WTC11 (cell line): Measurements from ENCODE around the gene PLIN1. TPM values are rescaled to one million over a fixed set of nuclear protein-coding genes. Genes with fewer than 3 reads are reported as not detected.

ENCODE experiments used
- ATAC-seq: fragments of 200-7000 bp; cut with Tn5 transposase; 2 replicates; pipeline ENCODE4 v1.10.0; 2021; ENCODE audit warnings: mild to moderate bottlenecking, moderate library complexity
- CTCF ChIA-PET: fragments of 300-600 bp; sonication (Branson Sonifier 250); formaldehyde crosslinking; loops from one replicate; lab custom pipeline; 2021; ENCODE audit warnings: antibody characterized with exemption; lab: Charles Lee
- POLR2A ChIA-PET: fragments of 350-600 bp; sonication (Branson Sonifier 250); formaldehyde crosslinking; loops from one replicate; lab custom pipeline; 2021; ENCODE audit warnings: antibody characterized with exemption; lab: Charles Lee
- DNase-seq: peaks from one replicate; pipeline ENCODE4 v3.0.0; 2021; ENCODE audit warnings: low spot score
- H3K27ac Mint-ChIP-seq: 2 replicates; pipeline ENCODE4 v1.8.0; 2021; ENCODE audit warnings: mixed read lengths
- H3K27me3 Mint-ChIP-seq: 2 replicates; pipeline ENCODE4 v1.8.0; 2021; ENCODE audit warnings: low read depth, mild to moderate bottlenecking, moderate library complexity, mixed read lengths
- H3K36me3 Mint-ChIP-seq: 2 replicates; pipeline ENCODE4 v1.8.0; 2021; ENCODE audit warnings: mixed read lengths
- H3K4me1 Mint-ChIP-seq: 2 replicates; pipeline ENCODE4 v1.8.0; 2022; ENCODE audit warnings: mixed read lengths
- H3K4me3 Mint-ChIP-seq: 2 replicates; pipeline ENCODE4 v1.8.0; 2021; ENCODE audit warnings: mild to moderate bottlenecking, moderate library complexity, mixed read lengths
- H3K9me3 Mint-ChIP-seq: 2 replicates; pipeline ENCODE4 v1.8.0; 2021; ENCODE audit warnings: mixed read lengths
- ARID4B ChIP-seq: sonication (generic); formaldehyde crosslinking; IDR thresholded peaks from 2 replicates; pipeline ENCODE4 v1.8.0; 2023; ENCODE audit warnings: missing genetic modification reagents, mild to moderate bottlenecking, borderline replicate concordance
- E2F4 ChIP-seq: sonication (generic); formaldehyde crosslinking; IDR thresholded peaks from 2 replicates; pipeline ENCODE4 v1.8.1; 2022; ENCODE audit warnings: low read depth, mild to moderate bottlenecking, moderate library complexity, missing genetic modification reagents, borderline replicate concordance
- ELF4 ChIP-seq: sonication (generic); formaldehyde crosslinking; IDR thresholded peaks from 2 replicates; pipeline ENCODE4 v1.8.1; 2022; ENCODE audit warnings: low read depth, mild to moderate bottlenecking, moderate library complexity, missing genetic modification reagents
- GRHL2 ChIP-seq: fragments of 250-450 bp; sonication (Bioruptor Pico); IDR thresholded peaks from 2 replicates; pipeline ENCODE4 v1.8.0; 2022; ENCODE audit warnings: mild to moderate bottlenecking, moderate library complexity; ENCODE audit not compliant: insufficient replicate concordance, severe bottlenecking
- NFE2L1 ChIP-seq: sonication (generic); formaldehyde crosslinking; IDR thresholded peaks from 2 replicates; pipeline ENCODE4 v1.8.1; 2023; ENCODE audit warnings: missing genetic modification reagents
- NFYB ChIP-seq: sonication (generic); formaldehyde crosslinking; conservative IDR thresholded peaks from 2 replicates; pipeline ENCODE4 v1.8.0; 2022; ENCODE audit warnings: low read depth, missing genetic modification reagents
- NR1H2 ChIP-seq: sonication (generic); formaldehyde crosslinking; IDR thresholded peaks from 2 replicates; pipeline ENCODE4 v1.9.0; 2021; ENCODE audit warnings: mild to moderate bottlenecking, moderate library complexity, missing genetic modification reagents
- OVOL2 ChIP-seq: fragments of 250-450 bp; sonication (Bioruptor Pico); IDR thresholded peaks from 2 replicates; pipeline ENCODE4 v1.9.0; 2021; ENCODE audit warnings: mild to moderate bottlenecking, borderline replicate concordance
- TCF7 ChIP-seq: sonication (generic); formaldehyde crosslinking; IDR thresholded peaks from 2 replicates; pipeline ENCODE4 v1.8.0; 2022; ENCODE audit warnings: mild to moderate bottlenecking, low read depth, missing genetic modification reagents, moderate library complexity
- ZNF219 ChIP-seq: sonication (generic); formaldehyde crosslinking; IDR thresholded peaks from 2 replicates; pipeline ENCODE4 v1.8.0; 2023; ENCODE audit warnings: missing genetic modification reagents, mild to moderate bottlenecking, borderline replicate concordance
- ZNF425 ChIP-seq: fragments of 250-450 bp; sonication (Bioruptor Pico); conservative IDR thresholded peaks from 2 replicates; pipeline ENCODE4 v1.9.0; 2021; ENCODE audit warnings: mild to moderate bottlenecking
- total RNA-seq: library from RNA; stranded (reverse); gene quantifications from 3 replicates; pipeline ENCODE4 v1.2.3, GENCODE V29; 2021
- TF ChIP-seq, protein P1 (sequence below): sonication (generic); formaldehyde crosslinking; IDR thresholded peaks from 2 replicates; pipeline ENCODE4 v1.8.1; 2022; ENCODE audit warnings: low read depth, missing genetic modification reagents, borderline replicate concordance
- TF ChIP-seq, protein P2 (sequence below): sonication (generic); formaldehyde crosslinking; conservative IDR thresholded peaks from 2 replicates; pipeline ENCODE4 v1.8.1; 2023; ENCODE audit warnings: mild to moderate bottlenecking, low read depth, missing genetic modification reagents, moderate library complexity
- TF ChIP-seq, protein P3 (sequence below): sonication (generic); formaldehyde crosslinking; conservative IDR thresholded peaks from 2 replicates; pipeline ENCODE4 v1.8.1; 2022; ENCODE audit warnings: mild to moderate bottlenecking, missing genetic modification reagents
- TF ChIP-seq, protein P4 (sequence below): fragments of 250-450 bp; sonication (Bioruptor Pico); IDR thresholded peaks from 2 replicates; pipeline ENCODE4 v1.9.0; 2021; ENCODE audit warnings: moderate library complexity, mild to moderate bottlenecking, inconsistent platforms, borderline replicate concordance
- TF ChIP-seq, protein P5 (sequence below): fragments of 250-450 bp; sonication (Bioruptor Pico); IDR thresholded peaks from 2 replicates; pipeline ENCODE4 v1.9.0; 2021; ENCODE audit warnings: mild to moderate bottlenecking, borderline replicate concordance

PLIN1 gene
- total RNA-seq, 1 experiment from 2014 or later: 0.70 TPM

- TF ChIP-seq NFE2L1 (CRISPR knock-in tag) (no peak), NR1H2 (CRISPR knock-in tag) (no peak), ELF4 (CRISPR knock-in tag) (no peak), ZNF219 (no peak), ZNF425 (CRISPR knock-in tag) (no peak)
- TF ChIP-seq, protein P1, sequence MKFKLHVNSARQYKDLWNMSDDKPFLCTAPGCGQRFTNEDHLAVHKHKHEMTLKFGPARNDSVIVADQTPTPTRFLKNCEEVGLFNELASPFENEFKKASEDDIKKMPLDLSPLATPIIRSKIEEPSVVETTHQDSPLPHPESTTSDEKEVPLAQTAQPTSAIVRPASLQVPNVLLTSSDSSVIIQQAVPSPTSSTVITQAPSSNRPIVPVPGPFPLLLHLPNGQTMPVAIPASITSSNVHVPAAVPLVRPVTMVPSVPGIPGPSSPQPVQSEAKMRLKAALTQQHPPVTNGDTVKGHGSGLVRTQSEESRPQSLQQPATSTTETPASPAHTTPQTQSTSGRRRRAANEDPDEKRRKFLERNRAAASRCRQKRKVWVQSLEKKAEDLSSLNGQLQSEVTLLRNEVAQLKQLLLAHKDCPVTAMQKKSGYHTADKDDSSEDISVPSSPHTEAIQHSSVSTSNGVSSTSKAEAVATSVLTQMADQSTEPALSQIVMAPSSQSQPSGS: no peak
These were observed 45.9 kb upstream of the PLIN1 start (continued) for GRCh38 chr15:89725064-89725463.

GRCh38 chr15:89724621-89725020, 45.5 kb upstream of the PLIN1 start:
- H3K4me1 Mint-ChIP-seq: no peaks in the 10 kb centered on the region
- ChIA-PET POLR2A (no interaction called here), CTCF (no interaction called here)
- no peaks in the 10 kb centered on the region for H3K36me3 Mint-ChIP-seq
- H3K4me3 Mint-ChIP-seq: no peak overlapping the region
- ATAC-seq (no peak), DNase-seq (no peak)
- no peak overlapping the region for H3K27ac Mint-ChIP-seq
- H3K27me3 Mint-ChIP-seq: peaks cover 4% of the 10 kb centered on the region; the same call in 1 of the 2 replicates
- H3K9me3 Mint-ChIP-seq: peaks cover 18% of the 10 kb centered on the region
- no peak for TF ChIP-seq OVOL2
- TF ChIP-seq, protein P2, sequence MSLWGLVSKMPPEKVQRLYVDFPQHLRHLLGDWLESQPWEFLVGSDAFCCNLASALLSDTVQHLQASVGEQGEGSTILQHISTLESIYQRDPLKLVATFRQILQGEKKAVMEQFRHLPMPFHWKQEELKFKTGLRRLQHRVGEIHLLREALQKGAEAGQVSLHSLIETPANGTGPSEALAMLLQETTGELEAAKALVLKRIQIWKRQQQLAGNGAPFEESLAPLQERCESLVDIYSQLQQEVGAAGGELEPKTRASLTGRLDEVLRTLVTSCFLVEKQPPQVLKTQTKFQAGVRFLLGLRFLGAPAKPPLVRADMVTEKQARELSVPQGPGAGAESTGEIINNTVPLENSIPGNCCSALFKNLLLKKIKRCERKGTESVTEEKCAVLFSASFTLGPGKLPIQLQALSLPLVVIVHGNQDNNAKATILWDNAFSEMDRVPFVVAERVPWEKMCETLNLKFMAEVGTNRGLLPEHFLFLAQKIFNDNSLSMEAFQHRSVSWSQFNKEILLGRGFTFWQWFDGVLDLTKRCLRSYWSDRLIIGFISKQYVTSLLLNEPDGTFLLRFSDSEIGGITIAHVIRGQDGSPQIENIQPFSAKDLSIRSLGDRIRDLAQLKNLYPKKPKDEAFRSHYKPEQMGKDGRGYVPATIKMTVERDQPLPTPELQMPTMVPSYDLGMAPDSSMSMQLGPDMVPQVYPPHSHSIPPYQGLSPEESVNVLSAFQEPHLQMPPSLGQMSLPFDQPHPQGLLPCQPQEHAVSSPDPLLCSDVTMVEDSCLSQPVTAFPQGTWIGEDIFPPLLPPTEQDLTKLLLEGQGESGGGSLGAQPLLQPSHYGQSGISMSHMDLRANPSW (CRISPR knock-in tag): no peak
- no peak for TF ChIP-seq GRHL2 (CRISPR knock-in tag)
- no peak for TF ChIP-seq TCF7 (CRISPR knock-in tag)
- TF ChIP-seq E2F4 (CRISPR knock-in tag): no peak
- no peak for TF ChIP-seq NFYB (CRISPR knock-in tag)
- TF ChIP-seq, protein P3, sequence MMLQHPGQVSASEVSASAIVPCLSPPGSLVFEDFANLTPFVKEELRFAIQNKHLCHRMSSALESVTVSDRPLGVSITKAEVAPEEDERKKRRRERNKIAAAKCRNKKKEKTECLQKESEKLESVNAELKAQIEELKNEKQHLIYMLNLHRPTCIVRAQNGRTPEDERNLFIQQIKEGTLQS (CRISPR knock-in tag): no peak
- TF ChIP-seq, protein P4, sequence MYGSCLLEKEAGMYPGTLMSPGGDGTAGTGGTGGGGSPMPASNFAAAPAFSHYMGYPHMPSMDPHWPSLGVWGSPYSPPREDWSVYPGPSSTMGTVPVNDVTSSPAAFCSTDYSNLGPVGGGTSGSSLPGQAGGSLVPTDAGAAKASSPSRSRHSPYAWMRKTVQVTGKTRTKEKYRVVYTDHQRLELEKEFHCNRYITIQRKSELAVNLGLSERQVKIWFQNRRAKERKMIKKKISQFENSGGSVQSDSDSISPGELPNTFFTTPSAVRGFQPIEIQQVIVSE (CRISPR knock-in tag): no peak
- TF ChIP-seq ARID4B: no peak
- TF ChIP-seq, protein P5, sequence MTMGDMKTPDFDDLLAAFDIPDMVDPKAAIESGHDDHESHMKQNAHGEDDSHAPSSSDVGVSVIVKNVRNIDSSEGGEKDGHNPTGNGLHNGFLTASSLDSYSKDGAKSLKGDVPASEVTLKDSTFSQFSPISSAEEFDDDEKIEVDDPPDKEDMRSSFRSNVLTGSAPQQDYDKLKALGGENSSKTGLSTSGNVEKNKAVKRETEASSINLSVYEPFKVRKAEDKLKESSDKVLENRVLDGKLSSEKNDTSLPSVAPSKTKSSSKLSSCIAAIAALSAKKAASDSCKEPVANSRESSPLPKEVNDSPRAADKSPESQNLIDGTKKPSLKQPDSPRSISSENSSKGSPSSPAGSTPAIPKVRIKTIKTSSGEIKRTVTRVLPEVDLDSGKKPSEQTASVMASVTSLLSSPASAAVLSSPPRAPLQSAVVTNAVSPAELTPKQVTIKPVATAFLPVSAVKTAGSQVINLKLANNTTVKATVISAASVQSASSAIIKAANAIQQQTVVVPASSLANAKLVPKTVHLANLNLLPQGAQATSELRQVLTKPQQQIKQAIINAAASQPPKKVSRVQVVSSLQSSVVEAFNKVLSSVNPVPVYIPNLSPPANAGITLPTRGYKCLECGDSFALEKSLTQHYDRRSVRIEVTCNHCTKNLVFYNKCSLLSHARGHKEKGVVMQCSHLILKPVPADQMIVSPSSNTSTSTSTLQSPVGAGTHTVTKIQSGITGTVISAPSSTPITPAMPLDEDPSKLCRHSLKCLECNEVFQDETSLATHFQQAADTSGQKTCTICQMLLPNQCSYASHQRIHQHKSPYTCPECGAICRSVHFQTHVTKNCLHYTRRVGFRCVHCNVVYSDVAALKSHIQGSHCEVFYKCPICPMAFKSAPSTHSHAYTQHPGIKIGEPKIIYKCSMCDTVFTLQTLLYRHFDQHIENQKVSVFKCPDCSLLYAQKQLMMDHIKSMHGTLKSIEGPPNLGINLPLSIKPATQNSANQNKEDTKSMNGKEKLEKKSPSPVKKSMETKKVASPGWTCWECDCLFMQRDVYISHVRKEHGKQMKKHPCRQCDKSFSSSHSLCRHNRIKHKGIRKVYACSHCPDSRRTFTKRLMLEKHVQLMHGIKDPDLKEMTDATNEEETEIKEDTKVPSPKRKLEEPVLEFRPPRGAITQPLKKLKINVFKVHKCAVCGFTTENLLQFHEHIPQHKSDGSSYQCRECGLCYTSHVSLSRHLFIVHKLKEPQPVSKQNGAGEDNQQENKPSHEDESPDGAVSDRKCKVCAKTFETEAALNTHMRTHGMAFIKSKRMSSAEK: no peak
